Transverse colon (tissue), 3 donors: Measurements from ENCODE around the gene REX1BD.

Experiments used
- CTCF ChIP-seq, 5 experiments: fragments of 200-600 bp in 3 of 5; fragments of 450-650 bp in 2 of 5; sonication (generic) in 3 of 5; IDR thresholded peaks; 1 replicate in 2 of 5; 2 replicates in 3 of 5; pipeline ENCODE4 v1.5.1; 2016 to 2017; ENCODE audit warnings: antibody characterized with exemption in 5 of 5, inconsistent platforms in 3 of 5, mild to moderate bottlenecking in 2 of 5, moderate library complexity in 1 of 5
- EP300 ChIP-seq: sonication (generic); formaldehyde crosslinking; IDR thresholded peaks from one replicate; pipeline ENCODE4 v1.6.1; 2017; ENCODE audit warnings: antibody characterized with exemption, low read depth

- TF ChIP-seq EP300, result no peak
- TF ChIP-seq CTCF (IDR thresholded peaks at IDR 0.05), result no peak
Measured at GRCh38 chr19:18616023-18616422, 27.4 kb downstream of the REX1BD start.
